Chondrocyte (in vitro differentiated cells): ENCODE results near the gene PCDHGB3. TPM values are rescaled to one million over a fixed set of nuclear protein-coding genes. Genes with fewer than 3 reads are reported as not detected.
A peak's percentile ranks its signal among the peaks of the same experiment; 100 is the strongest.
"Not testable (repeated sequence)": the region's sequence is repeated elsewhere in the genome, so short reads cannot be mapped to it uniquely, and the experiment has no call there.

Experiments used
- DNase-seq: peaks from one replicate; pipeline ENCODE4 v3.0.0; 2021; ENCODE audit warnings: mixed read lengths, low spot score
- H3K27ac Mint-ChIP-seq: one replicate; pipeline ENCODE4 v1.8.0; 2021; ENCODE audit warnings: mild to moderate bottlenecking, moderate library complexity, mixed read lengths; ENCODE audit not compliant: unreplicated experiment
- H3K27me3 Mint-ChIP-seq: 2 replicates; pipeline ENCODE4 v1.8.0; 2021; ENCODE audit warnings: low read depth, mixed read lengths
- H3K36me3 Mint-ChIP-seq: 2 replicates; pipeline ENCODE4 v1.8.0; 2021; ENCODE audit warnings: low read depth, mixed read lengths
- H3K4me1 Mint-ChIP-seq: 2 replicates; pipeline ENCODE4 v1.8.0; 2021; ENCODE audit warnings: low read depth, mild to moderate bottlenecking, mixed read lengths
- H3K4me3 Mint-ChIP-seq: one replicate; pipeline ENCODE4 v1.8.0; 2021; ENCODE audit warnings: mild to moderate bottlenecking, moderate library complexity, mixed read lengths; ENCODE audit not compliant: unreplicated experiment
- H3K9me3 Mint-ChIP-seq: 2 replicates; pipeline ENCODE4 v1.8.0; 2021; ENCODE audit warnings: low read depth, mixed read lengths
- CTCF ChIP-seq: fragments of 200-600 bp; sonication (generic); IDR thresholded peaks from 2 replicates; pipeline ENCODE4 v1.5.0; 2021; ENCODE audit warnings: antibody characterized with exemption, mild to moderate bottlenecking, moderate library complexity
- total RNA-seq: library from RNA; stranded (reverse); gene quantifications from 3 replicates; pipeline ENCODE4 v1.2.1, GENCODE V29; 2021

Gene PCDHGB3
- total RNA-seq, 1 donor from 2014 or later = 0.30 TPM

GRCh38 chr5:141417494-141418172 is 47.6 kb downstream of the PCDHGB3 start, which contains the start of gene PCDHGB7:
Gene PCDHGB7, plus strand, starts transcription at chr5:141417677. Its CDS starts 183 bp downstream, at chr5:141417860.
- peak within 1 kb of the TSS; percentile 38 for H3K4me3 Mint-ChIP-seq
- peaks cover 65% of the 10 kb centered on the region for H3K36me3 Mint-ChIP-seq
- peaks cover 57% of the 10 kb centered on the region for H3K9me3 Mint-ChIP-seq
- DNase-seq, H3K27ac Mint-ChIP-seq, H3K27me3 Mint-ChIP-seq: not testable (repeated sequence)
- TF ChIP-seq CTCF = peak; percentile 42
- H3K4me1 Mint-ChIP-seq = peaks cover 10% of the 10 kb centered on the region

- Mint-ChIP-seq H3K4me1 (no peaks in the 10 kb centered on the region), H3K9me3 (peaks cover 56% of the 10 kb centered on the region)
These were observed 49.2 kb downstream of the PCDHGB3 start for GRCh38 chr5:141419074-141419880.

GRCh38 chr5:141420855-141421488 is 50.9 kb downstream of the PCDHGB3 start, which contains the start of gene PCDHGA11:
Gene PCDHGA11, plus strand, starts transcription at chr5:141421051. Its CDS starts 177 bp downstream, at chr5:141421228.
- peak; percentile 13 for TF ChIP-seq CTCF
- H3K9me3 Mint-ChIP-seq = peaks cover 61% of the 10 kb centered on the region
- no peaks in the 10 kb centered on the region for H3K27me3 Mint-ChIP-seq
- H3K36me3 Mint-ChIP-seq = peaks cover 64% of the 10 kb centered on the region
- no peak for DNase-seq
- H3K27ac Mint-ChIP-seq = no peak within 1 kb of the TSS
- H3K4me3 Mint-ChIP-seq = no peak within 1 kb of the TSS
- H3K4me1 Mint-ChIP-seq = no peaks in the 10 kb centered on the region

More at GRCh38 chr5:141419074-141419880, 49.2 kb downstream of the PCDHGB3 start:
- H3K4me3 Mint-ChIP-seq = no peak overlapping the region
- no peak overlapping the region for H3K27ac Mint-ChIP-seq
- DNase-seq = no peak
- TF ChIP-seq CTCF = no peak
- H3K27me3 Mint-ChIP-seq = no peaks in the 10 kb centered on the region
- H3K36me3 Mint-ChIP-seq = peaks cover 63% of the 10 kb centered on the region

GRCh38 chr5:141421489-141421855 is 51.4 kb downstream of the PCDHGB3 start:
- H3K27me3 Mint-ChIP-seq = no peaks in the 10 kb centered on the region
- peaks cover 63% of the 10 kb centered on the region for H3K36me3 Mint-ChIP-seq
- no peak overlapping the region for H3K4me3 Mint-ChIP-seq
- H3K4me1 Mint-ChIP-seq = no peaks in the 10 kb centered on the region
- H3K9me3 Mint-ChIP-seq = peaks cover 63% of the 10 kb centered on the region
- H3K27ac Mint-ChIP-seq = no peak overlapping the region
- TF ChIP-seq CTCF = no peak
- DNase-seq = no peak

Other genes with a start within 250 kb of the PCDHGB3 start
- 2.0 to 5.4 TPM (median 2.0 TPM) in 3 replicates for gene PCDHB4, start 248.4 kb upstream of the PCDHGB3 start, total RNA-seq
- 6.6 to 11.4 TPM (median 10.2 TPM) in 3 replicates for gene PCDHB5, start 235.0 kb upstream of the PCDHGB3 start, total RNA-seq
- 1.2 to 3.1 TPM (median 1.2 TPM) in 3 replicates for gene PCDHB6, start 220.2 kb upstream of the PCDHGB3 start, total RNA-seq
- gene PCDHB7, start 197.6 kb upstream of the PCDHGB3 start, total RNA-seq = 1.1 to 2.5 TPM (median 1.2 TPM) in 3 replicates
- gene PCDHB8, start 192.5 kb upstream of the PCDHGB3 start, total RNA-seq = 1.1 to 3.1 TPM (median 1.7 TPM) in 3 replicates
- 4.3 to 6.1 TPM (median 5.9 TPM) in 3 replicates for gene PCDHB16, start 187.9 kb upstream of the PCDHGB3 start, total RNA-seq
- 3.1 to 4.8 TPM (median 3.7 TPM) in 3 replicates for gene PCDHB9, start 183.1 kb upstream of the PCDHGB3 start, total RNA-seq
- gene PCDHB10, start 177.9 kb upstream of the PCDHGB3 start, total RNA-seq = 3.8 to 5.3 TPM (median 4.3 TPM) in 3 replicates
- gene PCDHB11, start 170.6 kb upstream of the PCDHGB3 start, total RNA-seq = 0.90 to 2.4 TPM (median 1.3 TPM) in 3 replicates
- gene PCDHB12, start 161.5 kb upstream of the PCDHGB3 start, total RNA-seq = 1.5 to 2.4 TPM (median 1.7 TPM) in 3 replicates
- 2.4 to 2.9 TPM (median 2.9 TPM) in 3 replicates for gene PCDHB13, start 156.3 kb upstream of the PCDHGB3 start, total RNA-seq
- gene PCDHB14, start 146.9 kb upstream of the PCDHGB3 start, total RNA-seq = 2.7 to 4.9 TPM (median 4.0 TPM) in 3 replicates
- gene PCDHB15, start 124.8 kb upstream of the PCDHGB3 start, total RNA-seq = 1.7 to 4.3 TPM (median 1.9 TPM) in 3 replicates
- 0.15 to 0.48 TPM (median 0.41 TPM) in 3 replicates for gene SLC25A2, start 66.2 kb upstream of the PCDHGB3 start, total RNA-seq
- gene TAF7, start 49.5 kb upstream of the PCDHGB3 start, total RNA-seq = 66.4 to 73.3 TPM (median 69.7 TPM) in 3 replicates
- gene PCDHGA1, start 39.7 kb upstream of the PCDHGB3 start, total RNA-seq = 0.10 to 0.23 TPM (median 0.15 TPM) in 3 replicates
- gene PCDHGA2, start 31.5 kb upstream of the PCDHGB3 start, total RNA-seq = 0.19 to 0.30 TPM (median 0.23 TPM) in 3 replicates
- 0.12 to 0.51 TPM (median 0.28 TPM) in 3 replicates for gene PCDHGA3, start 26.4 kb upstream of the PCDHGB3 start, total RNA-seq
- gene PCDHGB1, start 20.1 kb upstream of the PCDHGB3 start, total RNA-seq = 2.4 to 2.7 TPM (median 2.7 TPM) in 3 replicates
- 0.72 to 1.4 TPM (median 0.94 TPM) in 3 replicates for gene PCDHGA4, start 15.2 kb upstream of the PCDHGB3 start, total RNA-seq
- 0.95 to 1.8 TPM (median 1.0 TPM) in 3 replicates for gene PCDHGB2, start 10.2 kb upstream of the PCDHGB3 start, total RNA-seq
- gene PCDHGA5, start 6.1 kb upstream of the PCDHGB3 start, total RNA-seq = 0.15 to 0.48 TPM (median 0.27 TPM) in 3 replicates
- gene PCDHGA6, start 3.6 kb downstream of the PCDHGB3 start, total RNA-seq = 0.38 to 0.65 TPM (median 0.45 TPM) in 3 replicates
- 0.17 to 0.31 TPM (median 0.28 TPM) in 3 replicates for gene PCDHGA7, start 12.5 kb downstream of the PCDHGB3 start, total RNA-seq
- gene PCDHGB4, start 17.5 kb downstream of the PCDHGB3 start, total RNA-seq = 12.6 to 14.2 TPM (median 14.2 TPM) in 3 replicates
- 0.47 to 0.59 TPM (median 0.51 TPM) in 3 replicates for gene PCDHGA8, start 22.4 kb downstream of the PCDHGB3 start, total RNA-seq
- gene PCDHGB5, start 27.7 kb downstream of the PCDHGB3 start, total RNA-seq = 1.0 to 1.6 TPM (median 1.1 TPM) in 3 replicates
- 0.97 to 3.6 TPM (median 1.4 TPM) in 3 replicates for gene PCDHGA9, start 32.5 kb downstream of the PCDHGB3 start, total RNA-seq
- gene PCDHGB6, start 37.8 kb downstream of the PCDHGB3 start, total RNA-seq = 52.4 to 64.2 TPM (median 56.8 TPM) in 3 replicates
- gene PCDHGA10, start 42.7 kb downstream of the PCDHGB3 start, total RNA-seq = 14.9 to 17.4 TPM (median 15.8 TPM) in 3 replicates
- gene PCDHGB7, start 47.4 kb downstream of the PCDHGB3 start, total RNA-seq = 3.5 to 5.4 TPM (median 4.3 TPM) in 3 replicates
- 1.3 to 2.4 TPM (median 1.4 TPM) in 3 replicates for gene PCDHGA11, start 50.8 kb downstream of the PCDHGB3 start, total RNA-seq
- gene PCDHGA12, start 60.3 kb downstream of the PCDHGB3 start, total RNA-seq = 0.64 to 2.2 TPM (median 0.75 TPM) in 3 replicates
- 68.9 to 91.8 TPM (median 90.8 TPM) in 3 replicates for gene PCDHGC3, start 105.7 kb downstream of the PCDHGB3 start, total RNA-seq
- 0.72 to 1.8 TPM (median 1.1 TPM) in 3 replicates for gene PCDHGC4, start 114.8 kb downstream of the PCDHGB3 start, total RNA-seq
- 1.7 to 3.6 TPM (median 2.0 TPM) in 3 replicates for gene PCDHGC5, start 118.8 kb downstream of the PCDHGB3 start, total RNA-seq
- 44.1 to 56.2 TPM (median 44.9 TPM) in 3 replicates for gene DIAPH1, start 248.8 kb downstream of the PCDHGB3 start, total RNA-seq